ENCODE data around the gene FSTL3.
A peak's percentile ranks its signal among the peaks of the same experiment; 100 is the strongest.

The FSTL3 gene

DNA sequence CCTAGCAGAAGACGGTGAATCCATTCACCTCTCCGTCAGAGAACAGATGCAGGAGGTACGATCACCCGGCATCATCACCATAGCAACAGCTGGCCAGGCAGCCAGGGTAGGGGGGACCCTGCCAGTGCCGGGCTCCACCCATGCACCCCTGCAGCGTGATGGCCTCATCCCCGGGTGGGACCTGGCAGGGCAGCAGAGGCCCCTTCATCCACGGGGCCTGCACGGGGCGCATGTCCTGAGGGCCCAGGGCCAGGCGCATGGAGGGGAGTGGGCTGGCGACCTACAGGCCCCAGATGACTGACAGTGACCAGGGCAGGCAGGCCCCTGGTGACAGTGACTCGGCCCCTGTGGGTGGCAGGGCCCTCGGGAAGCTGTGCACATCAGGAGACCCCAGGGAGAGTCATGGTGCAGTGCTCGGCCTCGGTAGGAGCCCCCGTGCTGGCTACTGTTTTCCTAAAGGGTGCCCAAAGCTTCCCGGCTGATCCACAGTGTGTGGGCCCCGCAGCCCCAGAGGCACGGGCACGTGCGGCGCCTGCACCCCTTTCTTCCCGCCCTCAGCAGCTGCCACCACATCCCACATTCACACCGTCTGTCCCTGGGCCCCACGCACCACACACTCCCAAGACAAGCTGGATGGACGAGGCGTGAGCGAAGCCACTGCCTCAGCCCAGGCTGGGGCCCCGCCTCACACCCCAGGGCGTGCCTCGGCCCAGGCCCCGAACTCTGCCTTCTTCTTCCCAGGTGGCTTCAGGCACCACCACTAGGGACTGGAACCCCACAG is 17.9 kb upstream of the FSTL3 start:
- TF ChIP-seq, protein P1, sequence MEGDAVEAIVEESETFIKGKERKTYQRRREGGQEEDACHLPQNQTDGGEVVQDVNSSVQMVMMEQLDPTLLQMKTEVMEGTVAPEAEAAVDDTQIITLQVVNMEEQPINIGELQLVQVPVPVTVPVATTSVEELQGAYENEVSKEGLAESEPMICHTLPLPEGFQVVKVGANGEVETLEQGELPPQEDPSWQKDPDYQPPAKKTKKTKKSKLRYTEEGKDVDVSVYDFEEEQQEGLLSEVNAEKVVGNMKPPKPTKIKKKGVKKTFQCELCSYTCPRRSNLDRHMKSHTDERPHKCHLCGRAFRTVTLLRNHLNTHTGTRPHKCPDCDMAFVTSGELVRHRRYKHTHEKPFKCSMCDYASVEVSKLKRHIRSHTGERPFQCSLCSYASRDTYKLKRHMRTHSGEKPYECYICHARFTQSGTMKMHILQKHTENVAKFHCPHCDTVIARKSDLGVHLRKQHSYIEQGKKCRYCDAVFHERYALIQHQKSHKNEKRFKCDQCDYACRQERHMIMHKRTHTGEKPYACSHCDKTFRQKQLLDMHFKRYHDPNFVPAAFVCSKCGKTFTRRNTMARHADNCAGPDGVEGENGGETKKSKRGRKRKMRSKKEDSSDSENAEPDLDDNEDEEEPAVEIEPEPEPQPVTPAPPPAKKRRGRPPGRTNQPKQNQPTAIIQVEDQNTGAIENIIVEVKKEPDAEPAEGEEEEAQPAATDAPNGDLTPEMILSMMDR (IDR thresholded peaks at IDR 0.05; ENCODE audit: low read depth, low read length), result no peak
- no peak overlapping the region for H3K4me3 ChIP-seq (ENCODE audit: low read depth, low read length)

DNA sequence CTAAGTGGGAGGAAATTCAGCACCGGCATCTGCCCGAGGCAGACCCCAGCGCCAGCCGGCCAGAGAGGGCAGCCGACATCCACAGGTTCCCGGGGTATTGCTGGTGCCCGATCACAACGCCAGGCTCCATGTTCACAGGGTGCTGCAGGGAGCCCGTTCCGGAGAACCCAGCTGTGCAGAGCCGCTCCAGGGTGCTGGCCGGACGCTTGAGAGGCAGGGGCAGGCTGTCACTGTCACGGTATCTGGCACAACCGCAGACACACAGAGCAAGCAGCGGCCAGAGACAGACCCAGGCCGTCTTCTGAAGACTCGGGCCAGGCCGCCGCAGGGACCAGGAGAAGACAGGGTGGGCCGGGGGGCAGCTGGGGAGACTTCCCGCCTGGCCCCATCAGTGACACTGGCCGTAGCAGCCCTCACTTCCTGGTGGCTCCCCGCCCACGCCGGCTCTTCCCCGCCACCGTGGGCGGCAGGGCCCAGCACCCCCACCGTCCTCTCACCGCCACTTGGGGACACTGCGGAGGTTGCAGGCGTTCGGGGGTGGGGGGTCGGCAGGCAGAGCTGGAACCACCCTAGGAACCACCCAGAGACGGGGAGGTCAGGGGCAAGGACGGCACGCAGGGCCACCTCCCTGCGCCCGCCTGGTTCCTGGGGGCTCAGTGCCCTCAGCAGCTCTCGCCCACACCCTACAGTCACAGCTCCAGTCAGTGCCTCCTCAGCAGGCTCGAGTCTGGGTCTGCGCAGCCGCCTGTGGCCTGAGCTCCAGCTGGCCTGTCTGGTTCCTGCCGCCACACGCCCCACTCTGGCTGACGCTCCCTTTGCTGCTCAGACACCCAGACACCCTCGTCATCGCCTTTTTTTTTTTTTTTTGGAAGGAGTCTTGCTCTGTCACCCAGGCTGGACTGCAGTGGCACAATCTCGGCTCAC is 17.0 kb upstream of the FSTL3 start:
- no peak overlapping the region for H3K4me3 ChIP-seq (ENCODE audit: low read depth, low read length)
- TF ChIP-seq, protein P1 (IDR thresholded peaks at IDR 0.05; ENCODE audit: low read depth, low read length), result no peak

DNA sequence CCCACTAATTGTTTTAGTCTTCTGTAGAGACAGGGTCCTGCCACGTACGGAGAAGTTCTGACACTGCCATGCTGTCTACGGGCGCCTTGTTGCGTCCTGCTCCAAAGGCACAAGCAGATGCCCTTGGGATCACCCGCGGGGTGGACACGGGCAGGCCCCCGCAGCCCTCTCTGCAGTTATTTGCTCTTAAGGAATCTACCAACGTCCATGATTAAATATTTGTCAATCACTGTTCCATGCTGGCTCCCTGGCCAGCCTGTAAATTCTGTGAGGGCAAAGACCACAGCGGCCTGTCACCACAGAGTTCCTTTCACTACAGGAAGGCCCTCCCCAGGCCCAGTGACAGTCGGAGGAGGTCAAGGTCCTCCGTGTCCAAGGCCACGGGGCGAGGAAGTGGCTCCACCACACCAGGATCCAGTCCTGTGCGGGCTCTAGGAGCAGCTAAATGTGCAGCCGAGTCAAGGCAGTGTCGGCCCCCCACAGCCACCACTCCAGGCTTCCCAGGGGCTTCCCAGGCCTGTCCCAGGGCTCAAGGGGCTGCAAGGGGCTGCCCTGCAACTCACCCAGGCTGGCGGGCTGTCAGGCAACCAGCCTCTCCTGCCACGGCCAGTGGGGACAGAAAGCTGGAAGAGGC is 15.3 kb upstream of the FSTL3 start:
- H3K4me3 ChIP-seq (ENCODE audit: low read depth, low read length), result peak overlapping the region; percentile 82
- TF ChIP-seq, protein P1 (IDR thresholded peaks at IDR 0.05; ENCODE audit: low read depth, low read length), result no peak

GRCh38 chr19:661427-662196 is 14.6 kb upstream of the FSTL3 start:
- H3K4me3 ChIP-seq (ENCODE audit: low read depth, low read length), result peak overlapping the region; percentile 82
- TF ChIP-seq, protein P1 (IDR thresholded peaks at IDR 0.05; ENCODE audit: low read depth, low read length), result no peak

GRCh38 chr19:662207-662961 is 13.8 kb upstream of the FSTL3 start:
- TF ChIP-seq, protein P1 (IDR thresholded peaks at IDR 0.05; ENCODE audit: low read depth, low read length), result no peak
- peak overlapping the region; percentile 82 for H3K4me3 ChIP-seq (ENCODE audit: low read depth, low read length)

GRCh38 chr19:662962-663681 is 13.1 kb upstream of the FSTL3 start, which contains the start of gene RNF126:
RNF126 (minus strand) TSS chr19:663214; CDS start chr19:663121, 93 bp downstream.
- peak within 1 kb of the TSS; percentile 82 for H3K4me3 ChIP-seq (ENCODE audit: low read depth, low read length)
- TF ChIP-seq, protein P1 (IDR thresholded peaks at IDR 0.05; ENCODE audit: low read depth, low read length), result no peak
